ENCODE results near the gene MRPS9.

The MRPS9 gene

GRCh38 chr2:105039559-105039958, 1.7 kb downstream of the MRPS9 start:
- TF ChIP-seq CTCF (conservative IDR thresholded peaks at IDR 0.05; ENCODE audit: low read depth) = no peak
- H3K27ac ChIP-seq = no peak overlapping the region
- CTCF ChIA-PET = no interaction called here
- POLR2A ChIA-PET (ENCODE audit: low non-redundant PET) = no interaction called here
- no peak for DNase-seq (ENCODE audit: low spot score)

- TF ChIP-seq CTCF (conservative IDR thresholded peaks at IDR 0.05; ENCODE audit: low read depth) = no peak
- CTCF ChIA-PET = interaction anchor here (0.6 kb wide), 2 partner anchors 30 to 357 kb away, joined by 4 to 5 read pairs; partner anchors contain the start of gene FHL2
- H3K27ac ChIP-seq = no peak overlapping the region
- POLR2A ChIA-PET (ENCODE audit: low non-redundant PET) = no interaction called here
- DNase-seq (ENCODE audit: low spot score) = no peak
These were observed 4.3 kb downstream of the MRPS9 start for GRCh38 chr2:105042189-105042588.

DNA sequence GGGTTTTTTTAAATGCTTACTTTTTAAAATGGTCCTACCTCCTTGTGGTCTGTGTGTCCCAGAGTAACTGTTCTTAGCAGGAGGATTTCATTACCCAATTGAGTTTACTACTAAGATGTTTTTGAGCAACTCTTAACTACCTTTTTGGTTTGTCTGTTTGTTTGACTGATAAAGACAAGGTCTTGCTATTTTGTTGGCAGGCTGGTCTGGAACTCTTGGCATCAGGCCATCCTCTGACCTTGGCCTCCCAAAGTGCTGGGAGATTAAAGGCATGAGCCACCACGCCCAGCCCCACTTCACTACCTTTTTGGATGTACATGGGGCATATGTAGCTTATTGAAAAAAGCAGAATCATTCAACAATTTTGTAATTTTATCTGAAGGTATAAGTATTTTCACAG, 14.9 kb downstream of the MRPS9 start:
- DNase-seq (ENCODE audit: low spot score) = no peak
- ChIA-PET CTCF (no interaction called here), POLR2A (ENCODE audit: low non-redundant PET) (no interaction called here)

DNA sequence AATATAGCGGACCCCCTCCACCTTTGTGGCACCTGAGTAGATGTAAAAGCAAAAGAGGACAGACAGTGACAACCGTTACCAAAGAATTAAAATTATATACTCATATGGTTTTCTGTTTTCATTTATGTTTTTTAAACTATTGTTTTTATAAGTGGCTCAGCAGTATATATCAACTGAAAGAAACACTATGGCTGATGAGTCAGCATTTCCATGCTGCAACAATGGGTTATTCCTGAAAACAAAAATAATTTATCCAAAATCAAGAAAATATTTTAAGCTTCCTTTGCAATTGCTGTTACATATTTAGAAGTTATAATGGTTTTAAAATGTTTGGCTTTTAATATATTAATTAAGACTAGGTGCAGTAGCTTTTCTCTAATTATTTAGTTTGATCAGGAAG, 17.7 kb downstream of the MRPS9 start:
- no peak for TF ChIP-seq CTCF (conservative IDR thresholded peaks at IDR 0.05; ENCODE audit: low read depth)

More for the DNA sequence above, 14.9 kb downstream of the MRPS9 start:
- no peak overlapping the region for H3K27ac ChIP-seq
- no peak for TF ChIP-seq CTCF (conservative IDR thresholded peaks at IDR 0.05; ENCODE audit: low read depth)

GRCh38 chr2:105056245-105056644, 18.4 kb downstream of the MRPS9 start:
- no peak for DNase-seq (ENCODE audit: low spot score)
- POLR2A ChIA-PET (ENCODE audit: low non-redundant PET) = no interaction called here
- CTCF ChIA-PET = no interaction called here
- H3K27ac ChIP-seq = no peak overlapping the region
- no peak for TF ChIP-seq CTCF (conservative IDR thresholded peaks at IDR 0.05; ENCODE audit: low read depth)

More for the DNA sequence above, 17.7 kb downstream of the MRPS9 start:
- no peak for DNase-seq (ENCODE audit: low spot score)
- CTCF ChIA-PET = no interaction called here
- H3K27ac ChIP-seq = no peak overlapping the region
- POLR2A ChIA-PET (ENCODE audit: low non-redundant PET) = no interaction called here

GRCh38 chr2:105057005-105057404, 19.1 kb downstream of the MRPS9 start:
- POLR2A ChIA-PET (ENCODE audit: low non-redundant PET) = no interaction called here
- no peak overlapping the region for H3K27ac ChIP-seq
- no peak for DNase-seq (ENCODE audit: low spot score)
- TF ChIP-seq CTCF (conservative IDR thresholded peaks at IDR 0.05; ENCODE audit: low read depth) = no peak
- CTCF ChIA-PET = no interaction called here

- no peak overlapping the region for H3K27ac ChIP-seq
- no peak for DNase-seq (ENCODE audit: low spot score)
- POLR2A ChIA-PET (ENCODE audit: low non-redundant PET) = no interaction called here
- TF ChIP-seq CTCF (conservative IDR thresholded peaks at IDR 0.05; ENCODE audit: low read depth) = no peak
- CTCF ChIA-PET = no interaction called here
These were observed 23.7 kb downstream of the MRPS9 start for GRCh38 chr2:105061560-105061959.
